ENCODE measurements around the gene C5.
"Not testable (repeated sequence)": the region's sequence is repeated elsewhere in the genome, so short reads cannot be mapped to it uniquely, and the experiment has no call there.

Gene C5

GRCh38 chr9:120979797-120980196, 70.3 kb downstream of the C5 start:
- no peak for DNase-seq (ENCODE audit: low read depth in 2 of 2)

- no peak for DNase-seq (ENCODE audit: low read depth in 2 of 2)
Observed at GRCh38 chr9:120978987-120979386, 71.1 kb downstream of the C5 start.

- no peak for DNase-seq (ENCODE audit: low read depth in 2 of 2)
Observed at GRCh38 chr9:120977321-120977720, 72.8 kb downstream of the C5 start.

GRCh38 chr9:120974921-120975320, 75.2 kb downstream of the C5 start:
- no peak for DNase-seq (ENCODE audit: low read depth in 2 of 2)

GRCh38 chr9:120974181-120974580, 75.9 kb downstream of the C5 start:
- DNase-seq (ENCODE audit: low read depth in 2 of 2): no peak

- no peak for DNase-seq (ENCODE audit: low read depth in 2 of 2)
Observed at GRCh38 chr9:120971938-120972337, 78.1 kb downstream of the C5 start.

GRCh38 chr9:120971471-120971870, 78.6 kb downstream of the C5 start:
- DNase-seq (ENCODE audit: low read depth in 2 of 2): not testable (repeated sequence)

GRCh38 chr9:120970244-120970643, 79.8 kb downstream of the C5 start:
- DNase-seq (ENCODE audit: low read depth in 2 of 2): no peak

- no peak for DNase-seq (ENCODE audit: low read depth in 2 of 2)
Observed at GRCh38 chr9:120966013-120966369, 84.1 kb downstream of the C5 start.

GRCh38 chr9:120965344-120966012, 84.6 kb downstream of the C5 start:
- DNase-seq (ENCODE audit: low read depth in 2 of 2): no peak

- no peak for DNase-seq (ENCODE audit: low read depth in 2 of 2)
Observed at GRCh38 chr9:120961936-120962335, 88.1 kb downstream of the C5 start.

GRCh38 chr9:120960001-120960400, 90.1 kb downstream of the C5 start:
- no peak for DNase-seq (ENCODE audit: low read depth in 2 of 2)

- DNase-seq (ENCODE audit: low read depth in 2 of 2): no peak
Observed at GRCh38 chr9:120956862-120957261, 93.2 kb downstream of the C5 start.

- no peak for DNase-seq (ENCODE audit: low read depth in 2 of 2)
Observed at GRCh38 chr9:120951960-120952618, 98.0 kb downstream of the C5 start.

- DNase-seq (ENCODE audit: low read depth in 2 of 2): no peak
Observed at GRCh38 chr9:120950421-120951388, 99.4 kb downstream of the C5 start.

GRCh38 chr9:120949290-120949689, 100.8 kb downstream of the C5 start:
- DNase-seq (ENCODE audit: low read depth in 2 of 2): no peak

GRCh38 chr9:120948824-120949223, 101.3 kb downstream of the C5 start:
- no peak for DNase-seq (ENCODE audit: low read depth in 2 of 2)

GRCh38 chr9:120947222-120947621, 102.9 kb downstream of the C5 start:
- no peak for DNase-seq (ENCODE audit: low read depth in 2 of 2)

- DNase-seq (ENCODE audit: low read depth in 2 of 2): no peak
Observed at GRCh38 chr9:120946259-120946658, 103.8 kb downstream of the C5 start.

GRCh38 chr9:120944948-120945347, 105.1 kb downstream of the C5 start:
- DNase-seq (ENCODE audit: low read depth in 2 of 2): no peak

- no peak for DNase-seq (ENCODE audit: low read depth in 2 of 2)
Observed at GRCh38 chr9:120944434-120944843, 105.6 kb downstream of the C5 start.

- no peak for DNase-seq (ENCODE audit: low read depth in 2 of 2)
Observed at GRCh38 chr9:120942186-120943001, 107.7 kb downstream of the C5 start.
